ENCODE measurements around the gene PSMD11. TPM values are rescaled to one million over a fixed set of nuclear protein-coding genes. Genes with fewer than 3 reads are reported as not detected.

The PSMD11 gene
- total RNA-seq, 1 donor from 2014 or later = 129 TPM

DNA sequence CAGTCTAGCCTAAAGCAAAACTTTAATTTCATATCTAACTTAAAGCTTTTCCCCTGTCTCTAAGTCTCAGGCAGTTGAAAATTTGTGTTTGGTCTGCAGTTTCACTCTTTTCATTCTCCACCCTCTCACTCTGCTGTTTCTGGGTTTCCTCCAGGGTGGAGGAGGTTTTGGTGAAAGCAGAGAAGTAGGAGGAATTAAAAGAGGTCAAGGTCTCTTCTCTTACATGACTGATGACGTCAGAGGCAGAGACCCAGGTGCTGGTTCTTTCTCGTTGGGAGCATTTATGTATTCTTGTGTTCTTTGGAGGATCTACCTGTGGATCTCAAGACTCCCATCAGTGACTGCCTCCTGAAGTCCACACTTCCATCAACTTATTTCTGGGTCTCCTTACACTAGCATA, 2.4 kb upstream of the PSMD11 start:
- Mint-ChIP-seq H3K27ac (ENCODE audit: unreplicated experiment) (no peak overlapping the region), H3K36me3 (ENCODE audit: low read depth, unreplicated experiment) (no peaks in the 10 kb centered on the region), H3K4me1 (ENCODE audit: low read depth, unreplicated experiment) (peaks cover 7% of the 10 kb centered on the region), H3K27me3 (ENCODE audit: low read depth, unreplicated experiment) (peaks cover 8% of the 10 kb centered on the region), H3K9me3 (ENCODE audit: unreplicated experiment) (no peaks in the 10 kb centered on the region), H3K4me3 (ENCODE audit: unreplicated experiment) (no peak overlapping the region)
- Histone ChIP-seq H3K36me3 (ENCODE audit: insufficient read depth, low read length) (peaks cover 1% of the 10 kb centered on the region), H3K79me2 (ENCODE audit: insufficient read depth, low read length) (peaks cover 26% of the 10 kb centered on the region), H2AFZ (ENCODE audit: low read depth, low read length) (no peak overlapping the region), H3K4me1 (ENCODE audit: insufficient read depth, low read length) (peaks cover 11% of the 10 kb centered on the region), H3K27me3 (ENCODE audit: insufficient read depth, low read length) (no peaks in the 10 kb centered on the region), H4K20me1 (ENCODE audit: insufficient read depth, low read length) (peaks cover 22% of the 10 kb centered on the region), H3K4me2 (ENCODE audit: low read length) (no peak overlapping the region), H3K4me3 (ENCODE audit: insufficient read depth, low read depth, low read length) (no peak overlapping the region), H3K27ac (ENCODE audit: low read depth, low read length) (no peak overlapping the region), H3K9me3 (ENCODE audit: insufficient read depth, low read depth, low read length) (no peaks in the 10 kb centered on the region), H3K9ac (ENCODE audit: low read length) (no peak overlapping the region)
- TF ChIP-seq, protein P1, sequence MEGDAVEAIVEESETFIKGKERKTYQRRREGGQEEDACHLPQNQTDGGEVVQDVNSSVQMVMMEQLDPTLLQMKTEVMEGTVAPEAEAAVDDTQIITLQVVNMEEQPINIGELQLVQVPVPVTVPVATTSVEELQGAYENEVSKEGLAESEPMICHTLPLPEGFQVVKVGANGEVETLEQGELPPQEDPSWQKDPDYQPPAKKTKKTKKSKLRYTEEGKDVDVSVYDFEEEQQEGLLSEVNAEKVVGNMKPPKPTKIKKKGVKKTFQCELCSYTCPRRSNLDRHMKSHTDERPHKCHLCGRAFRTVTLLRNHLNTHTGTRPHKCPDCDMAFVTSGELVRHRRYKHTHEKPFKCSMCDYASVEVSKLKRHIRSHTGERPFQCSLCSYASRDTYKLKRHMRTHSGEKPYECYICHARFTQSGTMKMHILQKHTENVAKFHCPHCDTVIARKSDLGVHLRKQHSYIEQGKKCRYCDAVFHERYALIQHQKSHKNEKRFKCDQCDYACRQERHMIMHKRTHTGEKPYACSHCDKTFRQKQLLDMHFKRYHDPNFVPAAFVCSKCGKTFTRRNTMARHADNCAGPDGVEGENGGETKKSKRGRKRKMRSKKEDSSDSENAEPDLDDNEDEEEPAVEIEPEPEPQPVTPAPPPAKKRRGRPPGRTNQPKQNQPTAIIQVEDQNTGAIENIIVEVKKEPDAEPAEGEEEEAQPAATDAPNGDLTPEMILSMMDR (IDR thresholded peaks at IDR 0.05; ENCODE audit: insufficient read depth, low read depth, low read length) = no peak
- no peak for TF ChIP-seq EZH2 (IDR thresholded peaks at IDR 0.05; ENCODE audit: insufficient read depth, low read length)
- no peak for FAIRE-seq
- no peak for DNase-seq (ENCODE audit: low read depth)

GRCh38 chr17:32443827-32444300, 446 bp upstream of the PSMD11 start:
- Histone ChIP-seq H3K79me2 (ENCODE audit: insufficient read depth, low read length) (peaks cover 46% of the 10 kb centered on the region), H3K4me3 (ENCODE audit: insufficient read depth, low read depth, low read length) (peak overlapping the region; percentile 96), H3K27ac (ENCODE audit: low read depth, low read length) (no peak overlapping the region), H3K4me2 (ENCODE audit: low read length) (peak overlapping the region; percentile 89), H4K20me1 (ENCODE audit: insufficient read depth, low read length) (peaks cover 39% of the 10 kb centered on the region), H3K9me3 (ENCODE audit: insufficient read depth, low read depth, low read length) (no peaks in the 10 kb centered on the region), H3K4me1 (ENCODE audit: insufficient read depth, low read length) (peaks cover 11% of the 10 kb centered on the region), H2AFZ (ENCODE audit: low read depth, low read length) (peak overlapping the region; percentile 90), H3K27me3 (ENCODE audit: insufficient read depth, low read length) (no peaks in the 10 kb centered on the region), H3K9ac (ENCODE audit: low read length) (peak overlapping the region; percentile 99), H3K36me3 (ENCODE audit: insufficient read depth, low read length) (peaks cover 9% of the 10 kb centered on the region)
- Mint-ChIP-seq H3K4me3 (ENCODE audit: unreplicated experiment) (peak overlapping the region; percentile 81), H3K27me3 (ENCODE audit: low read depth, unreplicated experiment) (peaks cover 8% of the 10 kb centered on the region), H3K9me3 (ENCODE audit: unreplicated experiment) (no peaks in the 10 kb centered on the region), H3K4me1 (ENCODE audit: low read depth, unreplicated experiment) (peaks cover 14% of the 10 kb centered on the region), H3K36me3 (ENCODE audit: low read depth, unreplicated experiment) (peaks cover 6% of the 10 kb centered on the region), H3K27ac (ENCODE audit: unreplicated experiment) (no peak overlapping the region)
- no peak for TF ChIP-seq EZH2 (IDR thresholded peaks at IDR 0.05; ENCODE audit: insufficient read depth, low read length)
- TF ChIP-seq, protein P1 (IDR thresholded peaks at IDR 0.05; ENCODE audit: insufficient read depth, low read depth, low read length) = no peak
- DNase-seq (ENCODE audit: low read depth) = no peak
- no peak for FAIRE-seq

DNA sequence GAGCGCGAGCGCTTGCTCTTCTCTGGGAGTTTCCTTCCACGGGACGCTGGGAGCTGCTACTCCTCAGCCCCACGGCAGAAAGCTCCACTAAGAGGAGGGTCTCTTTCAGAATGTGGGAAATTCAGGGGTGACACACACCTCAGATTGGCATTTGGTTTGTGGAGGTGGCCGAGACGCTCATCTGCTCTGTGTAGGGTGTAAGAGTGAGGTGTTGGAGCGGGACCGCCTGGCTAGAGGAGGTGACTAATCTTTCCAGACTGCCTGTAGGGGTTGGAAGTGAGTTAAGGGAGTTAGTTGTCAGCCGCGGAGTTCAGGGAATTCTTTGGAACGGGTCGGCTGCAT, 735 bp downstream of the PSMD11 start:
- Histone ChIP-seq H3K4me1 (ENCODE audit: insufficient read depth, low read length) (peaks cover 11% of the 10 kb centered on the region), H3K79me2 (ENCODE audit: insufficient read depth, low read length) (peaks cover 58% of the 10 kb centered on the region), H3K27me3 (ENCODE audit: insufficient read depth, low read length) (no peaks in the 10 kb centered on the region), H3K4me2 (ENCODE audit: low read length) (peak overlapping the region; percentile 89), H4K20me1 (ENCODE audit: insufficient read depth, low read length) (peaks cover 50% of the 10 kb centered on the region), H2AFZ (ENCODE audit: low read depth, low read length) (peak overlapping the region; percentile 62), H3K9ac (ENCODE audit: low read length) (peak overlapping the region; percentile 99), H3K27ac (ENCODE audit: low read depth, low read length) (peak overlapping the region; percentile 96), H3K9me3 (ENCODE audit: insufficient read depth, low read depth, low read length) (no peaks in the 10 kb centered on the region), H3K36me3 (ENCODE audit: insufficient read depth, low read length) (peaks cover 18% of the 10 kb centered on the region), H3K4me3 (ENCODE audit: insufficient read depth, low read depth, low read length) (peak overlapping the region; percentile 96)
- H3K27ac Mint-ChIP-seq (ENCODE audit: unreplicated experiment) = peak overlapping the region; percentile 70
- H3K36me3 Mint-ChIP-seq (ENCODE audit: low read depth, unreplicated experiment) = peaks cover 7% of the 10 kb centered on the region
- DNase-seq (ENCODE audit: low read depth) = peak; percentile 70
- H3K27me3 Mint-ChIP-seq (ENCODE audit: low read depth, unreplicated experiment) = peaks cover 8% of the 10 kb centered on the region
- FAIRE-seq = no peak
- H3K4me3 Mint-ChIP-seq (ENCODE audit: unreplicated experiment) = peak overlapping the region; percentile 88
- H3K4me1 Mint-ChIP-seq (ENCODE audit: low read depth, unreplicated experiment) = peaks cover 14% of the 10 kb centered on the region
- no peaks in the 10 kb centered on the region for H3K9me3 Mint-ChIP-seq (ENCODE audit: unreplicated experiment)
- TF ChIP-seq, protein P1 (IDR thresholded peaks at IDR 0.05; ENCODE audit: insufficient read depth, low read depth, low read length) = no peak
- no peak for TF ChIP-seq EZH2 (IDR thresholded peaks at IDR 0.05; ENCODE audit: insufficient read depth, low read length)
